Measurements from ENCODE around the gene PKM. TPM values are rescaled to one million over a fixed set of nuclear protein-coding genes. Genes with fewer than 3 reads are reported as not detected.

Gene PKM
- total and polyA plus RNA-seq, 2 donors from 2014 or later (not counting 2 experiments from before 2014, with no cell fraction given), result 2,518 to 2,686 TPM

Other genes starting within 250 kb of the PKM start
- gene MYO9A, start 113.0 kb downstream of the PKM start, total RNA-seq, result 14.8 and 16.5 TPM in 2 replicates
- gene MYO9A, start 113.0 kb downstream of the PKM start, polyA plus RNA-seq, result 1.4 and 1.7 TPM in 2 replicates
- gene SENP8, start 112.8 kb downstream of the PKM start, total RNA-seq, result 2.8 and 3.7 TPM in 2 replicates
- 2.2 and 2.7 TPM in 2 replicates for gene SENP8, start 112.8 kb downstream of the PKM start, polyA plus RNA-seq
- gene GRAMD2A, start 33.4 kb downstream of the PKM start, total RNA-seq, result 2.3 and 3.7 TPM in 2 replicates
- 1.3 and 2.1 TPM in 2 replicates for gene GRAMD2A, start 33.4 kb downstream of the PKM start, polyA plus RNA-seq
- gene PARP6, start 41.4 kb upstream of the PKM start, total RNA-seq, result 48.1 and 52.2 TPM in 2 replicates
- gene PARP6, start 41.4 kb upstream of the PKM start, polyA plus RNA-seq, result 40.7 and 42.1 TPM in 2 replicates
- gene CELF6, start 89.0 kb upstream of the PKM start, total RNA-seq, result 0.17 and 0.18 TPM in 2 replicates
- gene CELF6, start 89.0 kb upstream of the PKM start, polyA plus RNA-seq, result 0.03 and 0.06 TPM in 2 replicates
- 60.0 and 64.1 TPM in 2 replicates for gene HEXA, start 144.8 kb upstream of the PKM start, total RNA-seq
- gene HEXA, start 144.8 kb upstream of the PKM start, polyA plus RNA-seq, result 61.4 and 67.3 TPM in 2 replicates
- not detected in 2 replicates for gene TMEM202, start 167.1 kb upstream of the PKM start, total RNA-seq
- gene TMEM202, start 167.1 kb upstream of the PKM start, polyA plus RNA-seq, result not detected in 2 replicates
- 63.6 and 66.9 TPM in 2 replicates for gene ARIH1, start 243.1 kb upstream of the PKM start, total RNA-seq
- gene ARIH1, start 243.1 kb upstream of the PKM start, polyA plus RNA-seq, result 24.4 and 26.2 TPM in 2 replicates